ENCODE data around the gene C12orf75. TPM values are rescaled to one million over a fixed set of nuclear protein-coding genes. Genes with fewer than 3 reads are reported as not detected.

Gene C12orf75
- total and polyA plus RNA-seq, 10 donors, result 12.7 to 33.4 (median 17.8) TPM

DNA sequence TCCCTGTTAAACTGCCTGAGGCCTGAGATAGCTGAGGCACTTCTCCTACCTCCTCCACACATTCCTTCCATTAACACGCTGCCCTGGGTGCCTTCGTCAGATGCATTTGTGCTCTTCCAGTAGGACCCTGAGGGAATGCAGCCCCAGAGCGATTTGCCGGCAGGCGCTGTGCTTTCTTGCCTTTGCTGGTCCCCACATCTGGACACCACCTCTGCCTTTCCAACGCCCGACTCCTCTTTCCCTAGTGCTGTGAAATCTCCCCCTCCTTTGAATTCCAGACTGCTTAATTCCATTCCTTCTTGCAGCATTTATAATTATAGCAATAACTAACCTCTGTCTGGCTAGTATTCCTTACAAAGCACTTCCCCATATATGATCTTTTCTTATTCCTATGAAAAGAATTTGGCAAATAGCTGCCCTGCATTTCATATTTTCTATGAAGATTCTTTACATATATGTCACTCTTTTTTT is 88.4 kb downstream of the C12orf75 start:
- DNase-seq, result no peak
- H3K36me3 ChIP-seq, result no peaks in the 10 kb centered on the region
- intact Hi-C loops (cut with DNase I; ENCODE audit: low total_unique reads), result loop anchor here (5.0 kb wide), 1 partner anchor 803 kb away; no protein-coding TSS in a partner anchor
- no peak overlapping the region for H3K4me3 ChIP-seq
- WGBS, 5 donors, result 78 to 84% (median 80%) methylated on average over 7 of the region's 7 CpGs
- H3K9me3 ChIP-seq, result no peaks in the 10 kb centered on the region
- peaks cover 0 to 18% (median 0%) of the 10 kb centered on the region in 7 donors for H3K27me3 ChIP-seq (replicated peaks in 1 of 7)
- no peak for TF ChIP-seq POLR2A (IDR thresholded peaks at IDR 0.05)
- no peak overlapping the region for H3K27ac ChIP-seq
- H3K4me1 ChIP-seq, result no peaks in the 10 kb centered on the region

DNA sequence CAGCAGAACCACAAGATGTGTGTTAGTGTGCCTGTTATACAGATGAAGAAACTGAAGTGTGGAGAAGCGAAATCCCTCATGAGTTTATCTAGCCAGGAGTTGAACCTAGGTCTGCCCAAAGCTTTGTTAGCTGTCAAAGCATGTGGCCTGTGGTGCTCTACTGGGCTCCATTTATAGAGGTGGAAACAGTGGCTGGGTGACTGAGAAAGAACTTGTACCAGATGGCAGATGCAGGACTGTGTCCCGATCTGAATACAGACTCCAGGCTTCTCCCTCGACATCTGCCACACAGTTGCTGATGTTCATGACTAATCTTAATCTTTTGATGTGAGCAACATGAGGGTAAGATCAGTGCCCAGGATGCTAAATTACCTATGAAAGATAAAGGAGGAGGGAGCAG is 89.1 kb downstream of the C12orf75 start:
- H3K9me3 ChIP-seq, result no peaks in the 10 kb centered on the region
- H3K27ac ChIP-seq, result no peak overlapping the region
- no peak for DNase-seq
- no peaks in the 10 kb centered on the region for H3K4me1 ChIP-seq
- peaks cover 0 to 22% (median 0%) of the 10 kb centered on the region in 7 donors for H3K27me3 ChIP-seq (replicated peaks in 1 of 7)
- WGBS, 5 donors, result 90 to 97% (median 92%) methylated on average over 3 of the region's 3 CpGs
- intact Hi-C loops (cut with DNase I; ENCODE audit: low total_unique reads), result loop anchor here (5.0 kb wide), 2 partner anchors 718 to 803 kb away; partner anchors contain the start of gene NUAK1
- no peaks in the 10 kb centered on the region for H3K36me3 ChIP-seq
- TF ChIP-seq POLR2AphosphoS5 (IDR thresholded peaks at IDR 0.05), result no peak
- TF ChIP-seq POLR2A (IDR thresholded peaks at IDR 0.05), result no peak
- no peak for TF ChIP-seq CTCF (IDR thresholded peaks at IDR 0.05 in 8 of 11, conservative IDR thresholded peaks at IDR 0.05 in 3 of 11)
- no peak overlapping the region for H3K4me3 ChIP-seq

GRCh38 chr12:105420046-105420445 is 89.6 kb downstream of the C12orf75 start:
- intact Hi-C loops (cut with DNase I; ENCODE audit: low total_unique reads), result loop anchor here (5.0 kb wide), 1 partner anchor 717 kb away; the partner anchor contains the start of gene NUAK1
- Histone ChIP-seq H3K27me3 (replicated peaks in 1 of 7) (peaks cover 0 to 23% (median 0%) of the 10 kb centered on the region in 7 donors), H3K27ac (no peak overlapping the region), H3K4me1 (no peaks in the 10 kb centered on the region), H3K9me3 (no peaks in the 10 kb centered on the region), H3K36me3 (no peaks in the 10 kb centered on the region), H3K4me3 (no peak overlapping the region)
- DNase-seq, result no peak
- 68 to 80% (median 78%) methylated on average over 5 of the region's 5 CpGs for WGBS, 5 donors
- no peak for TF ChIP-seq CTCF (IDR thresholded peaks at IDR 0.05 in 8 of 11, conservative IDR thresholded peaks at IDR 0.05 in 3 of 11)
- no peak for TF ChIP-seq POLR2A (IDR thresholded peaks at IDR 0.05)
- no peak for TF ChIP-seq POLR2AphosphoS5 (IDR thresholded peaks at IDR 0.05)

DNA sequence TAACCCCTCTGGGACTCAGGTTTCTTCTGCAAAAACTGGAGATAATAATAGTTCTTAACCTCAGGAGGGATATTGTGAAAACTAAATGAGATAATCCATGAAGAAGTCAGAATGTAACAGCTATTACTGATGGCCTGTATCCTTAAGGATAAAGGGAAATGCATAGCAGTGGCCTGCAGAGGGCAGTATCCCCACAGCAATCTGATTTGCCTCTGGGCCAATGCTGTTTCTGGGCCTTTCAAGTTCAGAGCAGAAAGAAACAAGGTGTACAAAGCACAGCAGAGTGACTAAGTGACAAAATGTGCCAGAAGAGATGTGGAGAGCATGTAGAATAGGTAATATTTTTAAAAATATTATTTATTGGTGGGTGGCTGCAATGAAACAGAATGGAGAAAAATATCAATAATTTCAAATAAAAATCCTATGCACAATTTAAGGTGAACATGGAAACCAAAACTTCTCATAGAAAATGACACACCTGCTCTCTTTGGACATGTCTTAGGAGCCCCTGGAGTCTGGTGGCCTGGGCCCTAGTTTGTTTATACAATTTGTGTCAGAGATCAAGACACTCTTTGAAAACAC is 90.3 kb downstream of the C12orf75 start:
- Histone ChIP-seq H3K9me3 (no peaks in the 10 kb centered on the region), H3K27me3 (replicated peaks in 1 of 7) (peaks cover 0 to 25% (median 0%) of the 10 kb centered on the region in 7 donors), H3K4me3 (no peak overlapping the region), H3K36me3 (no peaks in the 10 kb centered on the region), H3K27ac (no peak overlapping the region), H3K4me1 (no peaks in the 10 kb centered on the region)
- no peak for TF ChIP-seq POLR2A (IDR thresholded peaks at IDR 0.05)
- TF ChIP-seq CTCF (IDR thresholded peaks at IDR 0.05 in 8 of 11, conservative IDR thresholded peaks at IDR 0.05 in 3 of 11), result peak; percentile 73 to 92 (median 87)
- DNase-seq, result peak; percentile 78
- intact Hi-C loops (cut with DNase I; ENCODE audit: low total_unique reads), result loop anchor here (5.0 kb wide), 1 partner anchor 717 kb away; the partner anchor contains the start of gene NUAK1

Other genes with a start within 250 kb of the C12orf75 start
- gene ALDH1L2, start 246.2 kb upstream of the C12orf75 start, total RNA-seq, result 10 to 100 TPM in 1 of 7 donors, 1 to 10 TPM in 6; 1.6 to 10.4 (median 4.1) TPM
- gene ALDH1L2, start 246.2 kb upstream of the C12orf75 start, polyA plus RNA-seq, result under 1 TPM; 0.07 to 0.26 (median 0.22) TPM
- 100 to 1,000 TPM in 4 of 7 donors, 10 to 100 TPM in 3; 87.2 to 172 (median 107) TPM for gene WASHC4, start 223.0 kb upstream of the C12orf75 start, total RNA-seq
- gene WASHC4, start 223.0 kb upstream of the C12orf75 start, polyA plus RNA-seq, result 10 to 100 TPM; 25.2 to 33.4 (median 29.5) TPM
- gene APPL2, start 94.5 kb upstream of the C12orf75 start, total RNA-seq, result 10 to 100 TPM; 35.9 to 75.6 (median 46.7) TPM
- gene APPL2, start 94.5 kb upstream of the C12orf75 start, polyA plus RNA-seq, result 10 to 100 TPM; 11.0 to 12.8 (median 12.2) TPM